HEK293 (cell line): Measurements from ENCODE around the gene CPN2.

Experiments used
- CTCF ChIA-PET: fragments of 350-600 bp; formaldehyde crosslinking; extraction: SDS; loops from one replicate; lab custom pipeline; 2021; ENCODE audit warnings: antibody characterized with exemption; lab: Yijun Ruan, JAX
- POLR2A ChIA-PET: fragments of 300-600 bp; formaldehyde crosslinking; extraction: SDS; loops from one replicate; lab custom pipeline; 2020; ENCODE audit warnings: antibody characterized with exemption, inconsistent platforms; lab: Yijun Ruan, JAX
- H3K27ac ChIP-seq: fragments of 200-500 bp; sonication (Bioruptor generic); 2 replicates; pipeline ENCODE4 v1.5.1; 2014; ENCODE audit warnings: low read depth, low read length, control low read depth, inconsistent platforms; ENCODE audit errors: extremely low read depth
- H3K36me3 ChIP-seq, 2 experiments: fragments of 200-500 bp in 1 of 2; sonication (Bioruptor generic) in 1 of 2; 1 replicate in 1 of 2; 2 replicates in 1 of 2; pipeline ENCODE4 v1.5.1; 2014 to 2017; ENCODE audit warnings: inconsistent platforms in 2 of 2, low read length in 2 of 2; ENCODE audit not compliant: control insufficient read depth in 2 of 2, insufficient read depth in 1 of 2
- H3K4me1 ChIP-seq: fragments of 200-500 bp; sonication (Bioruptor generic); 2 replicates; pipeline ENCODE4 v1.5.1; 2014; ENCODE audit warnings: mild to moderate bottlenecking, low read length, inconsistent platforms; ENCODE audit not compliant: control insufficient read depth, insufficient read depth
- H3K4me3 ChIP-seq: 2 replicates; pipeline ENCODE4 v1.5.1; 2011; ENCODE audit warnings: low read depth, mild to moderate bottlenecking, control low read depth, low read length, moderate library complexity
- H3K9me3 ChIP-seq: fragments of 200-500 bp; sonication (Bioruptor generic); 2 replicates; pipeline ENCODE4 v1.5.1; 2014; ENCODE audit warnings: low read depth, low read length, inconsistent platforms; ENCODE audit not compliant: control insufficient read depth, insufficient read depth
- SP7 ChIP-seq: fragments of 450-650 bp; formaldehyde crosslinking; IDR thresholded peaks from 2 replicates; pipeline ENCODE4 v1.5.1; 2016; ENCODE audit warnings: missing biosample characterization, missing genetic modification characterization
- ZBTB21 ChIP-seq: fragments of 450-650 bp; formaldehyde crosslinking; IDR thresholded peaks from 2 replicates; pipeline ENCODE4 v1.5.1; 2017; ENCODE audit warnings: missing biosample characterization, missing genetic modification characterization
- ZFP69B ChIP-seq: fragments of 450-650 bp; formaldehyde crosslinking; IDR thresholded peaks from 2 replicates; pipeline ENCODE4 v1.5.1; 2016; ENCODE audit warnings: missing biosample characterization, missing genetic modification characterization
- ZNF155 ChIP-seq: fragments of 450-650 bp; formaldehyde crosslinking; IDR thresholded peaks from 2 replicates; pipeline ENCODE4 v1.5.1; 2016; ENCODE audit warnings: missing biosample characterization, missing genetic modification characterization
- ZNF214 ChIP-seq: fragments of 450-650 bp; formaldehyde crosslinking; IDR thresholded peaks from 2 replicates; pipeline ENCODE4 v1.5.1; 2017; ENCODE audit warnings: missing biosample characterization, mild to moderate bottlenecking, missing genetic modification characterization, borderline replicate concordance
- ZNF302 ChIP-seq: fragments of 450-650 bp; formaldehyde crosslinking; IDR thresholded peaks from 2 replicates; pipeline ENCODE4 v1.5.1; 2016; ENCODE audit warnings: missing biosample characterization, missing genetic modification characterization, low read depth
- ZNF426 ChIP-seq: fragments of 450-650 bp; formaldehyde crosslinking; IDR thresholded peaks from 2 replicates; pipeline ENCODE4 v1.5.1; 2017; ENCODE audit warnings: missing biosample characterization, missing genetic modification characterization, mild to moderate bottlenecking, inconsistent platforms, moderate library complexity
- ZNF501 ChIP-seq: fragments of 450-650 bp; formaldehyde crosslinking; IDR thresholded peaks from 2 replicates; pipeline ENCODE4 v1.5.1; 2016; ENCODE audit warnings: missing biosample characterization, missing genetic modification characterization
- ZNF664 ChIP-seq: fragments of 450-650 bp; formaldehyde crosslinking; IDR thresholded peaks from 2 replicates; pipeline ENCODE4 v1.5.1; 2016; ENCODE audit warnings: missing biosample characterization, missing genetic modification characterization
- TF ChIP-seq, protein P1 (sequence below): fragments of 450-650 bp; formaldehyde crosslinking; IDR thresholded peaks from 2 replicates; pipeline ENCODE4 v1.5.1; 2016; ENCODE audit warnings: missing biosample characterization, missing genetic modification characterization
- TF ChIP-seq, protein P2 (sequence below): fragments of 450-650 bp; formaldehyde crosslinking; conservative IDR thresholded peaks from 2 replicates; pipeline ENCODE4 v1.5.1; 2016; ENCODE audit warnings: low read depth, missing biosample characterization, missing genetic modification characterization
- TF ChIP-seq, protein P3 (sequence below): fragments of 450-650 bp; formaldehyde crosslinking; IDR thresholded peaks from 2 replicates; pipeline ENCODE4 v1.5.1; 2016; ENCODE audit warnings: missing biosample characterization, missing genetic modification characterization
- TF ChIP-seq, protein P4 (sequence below): sonication (generic); formaldehyde crosslinking; IDR thresholded peaks from 2 replicates; pipeline ENCODE4 v1.8.1; 2022; ENCODE audit warnings: mild to moderate bottlenecking, moderate library complexity, missing genetic modification reagents

The CPN2 gene

DNA sequence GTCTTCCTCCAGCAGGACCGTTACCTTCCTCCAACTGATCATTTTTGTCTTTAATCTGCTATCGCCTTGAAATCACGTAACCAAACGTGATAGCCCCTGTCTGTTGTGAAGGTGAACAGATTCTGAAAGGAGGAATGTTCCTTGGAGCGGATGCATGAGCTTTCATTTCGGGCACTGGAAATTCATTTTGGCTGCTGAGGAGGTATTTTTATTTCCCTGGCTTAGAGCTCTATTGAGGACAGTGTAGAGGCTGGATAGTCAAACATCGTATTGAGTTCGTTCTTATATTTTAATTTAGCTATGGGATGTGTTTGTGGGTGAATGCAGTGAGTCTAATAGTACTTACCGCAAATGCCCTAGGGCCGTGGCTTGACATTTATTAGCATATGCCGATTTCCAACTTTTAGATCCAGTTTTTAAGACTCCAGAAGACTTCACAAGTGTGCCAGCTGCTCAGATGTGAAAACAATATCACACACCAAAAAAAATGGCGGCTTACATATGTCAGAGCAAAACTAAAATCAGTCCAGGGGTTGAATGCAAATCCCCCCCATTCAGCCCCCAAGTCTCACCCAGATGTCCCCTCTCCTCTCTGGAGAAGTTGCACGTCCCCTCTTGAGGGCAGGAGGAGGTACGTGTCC lies 22.1 kb downstream of the CPN2 start (continued):
- TF ChIP-seq, protein P1, sequence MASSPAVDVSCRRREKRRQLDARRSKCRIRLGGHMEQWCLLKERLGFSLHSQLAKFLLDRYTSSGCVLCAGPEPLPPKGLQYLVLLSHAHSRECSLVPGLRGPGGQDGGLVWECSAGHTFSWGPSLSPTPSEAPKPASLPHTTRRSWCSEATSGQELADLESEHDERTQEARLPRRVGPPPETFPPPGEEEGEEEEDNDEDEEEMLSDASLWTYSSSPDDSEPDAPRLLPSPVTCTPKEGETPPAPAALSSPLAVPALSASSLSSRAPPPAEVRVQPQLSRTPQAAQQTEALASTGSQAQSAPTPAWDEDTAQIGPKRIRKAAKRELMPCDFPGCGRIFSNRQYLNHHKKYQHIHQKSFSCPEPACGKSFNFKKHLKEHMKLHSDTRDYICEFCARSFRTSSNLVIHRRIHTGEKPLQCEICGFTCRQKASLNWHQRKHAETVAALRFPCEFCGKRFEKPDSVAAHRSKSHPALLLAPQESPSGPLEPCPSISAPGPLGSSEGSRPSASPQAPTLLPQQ (tag by site-specific recombination): no peak
- no peak for TF ChIP-seq ZNF426 (tag by site-specific recombination)

DNA sequence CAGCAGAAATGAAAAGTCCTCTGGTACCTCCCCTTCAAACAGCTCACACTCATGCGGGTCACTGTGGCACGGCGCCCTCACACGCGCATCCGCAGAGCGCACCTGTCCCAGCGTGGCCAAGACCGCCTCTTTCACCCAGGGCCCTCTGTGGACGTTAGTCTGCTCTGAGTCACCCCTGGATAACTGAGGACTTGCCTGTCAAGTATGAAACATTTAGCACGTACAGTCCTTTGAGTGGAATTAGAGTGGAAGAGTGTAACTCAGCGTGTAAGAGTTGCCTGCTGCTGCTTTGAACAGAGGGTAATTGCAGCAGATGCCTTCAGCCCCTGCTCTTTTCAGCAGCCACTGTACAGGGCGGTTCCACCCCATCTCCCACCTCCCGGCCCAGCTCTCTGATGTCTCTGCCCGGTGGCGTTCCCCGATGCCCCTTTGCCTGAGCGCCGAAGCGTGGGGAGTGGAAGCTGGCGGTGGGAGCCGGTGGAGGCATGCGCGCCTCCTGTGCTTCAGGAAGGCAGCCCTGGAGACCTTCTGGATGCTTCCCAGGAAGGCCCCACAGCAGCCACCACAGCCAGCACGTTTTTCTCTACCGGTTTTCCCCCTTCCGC lies 23.0 kb downstream of the CPN2 start:
- Histone ChIP-seq H3K36me3 (no peaks in the 10 kb centered on the region), H3K27ac (no peak overlapping the region), H3K4me3 (no peak overlapping the region), H3K4me1 (no peaks in the 10 kb centered on the region), H3K9me3 (no peaks in the 10 kb centered on the region)
- TF ChIP-seq ZFP69B (tag by site-specific recombination) (no peak), ZNF501 (no peak), ZNF214 (no peak), ZNF155 (tag by site-specific recombination) (no peak), ZBTB21 (tag by site-specific recombination) (no peak), SP7 (no peak), ZNF302 (tag by site-specific recombination) (no peak), ZNF664 (tag by site-specific recombination) (no peak)
- TF ChIP-seq, protein P1 (tag by site-specific recombination): no peak
- TF ChIP-seq, protein P2, sequence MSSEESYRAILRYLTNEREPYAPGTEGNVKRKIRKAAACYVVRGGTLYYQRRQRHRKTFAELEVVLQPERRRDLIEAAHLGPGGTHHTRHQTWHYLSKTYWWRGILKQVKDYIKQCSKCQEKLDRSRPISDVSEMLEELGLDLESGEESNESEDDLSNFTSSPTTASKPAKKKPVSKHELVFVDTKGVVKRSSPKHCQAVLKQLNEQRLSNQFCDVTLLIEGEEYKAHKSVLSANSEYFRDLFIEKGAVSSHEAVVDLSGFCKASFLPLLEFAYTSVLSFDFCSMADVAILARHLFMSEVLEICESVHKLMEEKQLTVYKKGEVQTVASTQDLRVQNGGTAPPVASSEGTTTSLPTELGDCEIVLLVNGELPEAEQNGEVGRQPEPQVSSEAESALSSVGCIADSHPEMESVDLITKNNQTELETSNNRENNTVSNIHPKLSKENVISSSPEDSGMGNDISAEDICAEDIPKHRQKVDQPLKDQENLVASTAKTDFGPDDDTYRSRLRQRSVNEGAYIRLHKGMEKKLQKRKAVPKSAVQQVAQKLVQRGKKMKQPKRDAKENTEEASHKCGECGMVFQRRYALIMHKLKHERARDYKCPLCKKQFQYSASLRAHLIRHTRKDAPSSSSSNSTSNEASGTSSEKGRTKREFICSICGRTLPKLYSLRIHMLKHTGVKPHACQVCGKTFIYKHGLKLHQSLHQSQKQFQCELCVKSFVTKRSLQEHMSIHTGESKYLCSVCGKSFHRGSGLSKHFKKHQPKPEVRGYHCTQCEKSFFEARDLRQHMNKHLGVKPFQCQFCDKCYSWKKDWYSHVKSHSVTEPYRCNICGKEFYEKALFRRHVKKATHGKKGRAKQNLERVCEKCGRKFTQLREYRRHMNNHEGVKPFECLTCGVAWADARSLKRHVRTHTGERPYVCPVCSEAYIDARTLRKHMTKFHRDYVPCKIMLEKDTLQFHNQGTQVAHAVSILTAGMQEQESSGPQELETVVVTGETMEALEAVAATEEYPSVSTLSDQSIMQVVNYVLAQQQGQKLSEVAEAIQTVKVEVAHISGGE: no peak
- TF ChIP-seq, protein P3, sequence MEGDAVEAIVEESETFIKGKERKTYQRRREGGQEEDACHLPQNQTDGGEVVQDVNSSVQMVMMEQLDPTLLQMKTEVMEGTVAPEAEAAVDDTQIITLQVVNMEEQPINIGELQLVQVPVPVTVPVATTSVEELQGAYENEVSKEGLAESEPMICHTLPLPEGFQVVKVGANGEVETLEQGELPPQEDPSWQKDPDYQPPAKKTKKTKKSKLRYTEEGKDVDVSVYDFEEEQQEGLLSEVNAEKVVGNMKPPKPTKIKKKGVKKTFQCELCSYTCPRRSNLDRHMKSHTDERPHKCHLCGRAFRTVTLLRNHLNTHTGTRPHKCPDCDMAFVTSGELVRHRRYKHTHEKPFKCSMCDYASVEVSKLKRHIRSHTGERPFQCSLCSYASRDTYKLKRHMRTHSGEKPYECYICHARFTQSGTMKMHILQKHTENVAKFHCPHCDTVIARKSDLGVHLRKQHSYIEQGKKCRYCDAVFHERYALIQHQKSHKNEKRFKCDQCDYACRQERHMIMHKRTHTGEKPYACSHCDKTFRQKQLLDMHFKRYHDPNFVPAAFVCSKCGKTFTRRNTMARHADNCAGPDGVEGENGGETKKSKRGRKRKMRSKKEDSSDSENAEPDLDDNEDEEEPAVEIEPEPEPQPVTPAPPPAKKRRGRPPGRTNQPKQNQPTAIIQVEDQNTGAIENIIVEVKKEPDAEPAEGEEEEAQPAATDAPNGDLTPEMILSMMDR: no peak
- TF ChIP-seq, protein P4, sequence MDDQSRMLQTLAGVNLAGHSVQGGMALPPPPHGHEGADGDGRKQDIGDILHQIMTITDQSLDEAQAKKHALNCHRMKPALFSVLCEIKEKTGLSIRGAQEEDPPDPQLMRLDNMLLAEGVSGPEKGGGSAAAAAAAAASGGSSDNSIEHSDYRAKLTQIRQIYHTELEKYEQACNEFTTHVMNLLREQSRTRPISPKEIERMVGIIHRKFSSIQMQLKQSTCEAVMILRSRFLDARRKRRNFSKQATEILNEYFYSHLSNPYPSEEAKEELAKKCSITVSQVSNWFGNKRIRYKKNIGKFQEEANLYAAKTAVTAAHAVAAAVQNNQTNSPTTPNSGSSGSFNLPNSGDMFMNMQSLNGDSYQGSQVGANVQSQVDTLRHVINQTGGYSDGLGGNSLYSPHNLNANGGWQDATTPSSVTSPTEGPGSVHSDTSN (CRISPR knock-in tag): no peak
- ChIA-PET CTCF (interaction anchor here (0.6 to 1.7 kb wide), 4 partner anchors 11 to 553 kb away, joined by 3 to 10 read pairs (median 6); no protein-coding TSS in a partner anchor), POLR2A (no interaction called here)
